ENCODE measurements around the gene MED14.

DNA sequence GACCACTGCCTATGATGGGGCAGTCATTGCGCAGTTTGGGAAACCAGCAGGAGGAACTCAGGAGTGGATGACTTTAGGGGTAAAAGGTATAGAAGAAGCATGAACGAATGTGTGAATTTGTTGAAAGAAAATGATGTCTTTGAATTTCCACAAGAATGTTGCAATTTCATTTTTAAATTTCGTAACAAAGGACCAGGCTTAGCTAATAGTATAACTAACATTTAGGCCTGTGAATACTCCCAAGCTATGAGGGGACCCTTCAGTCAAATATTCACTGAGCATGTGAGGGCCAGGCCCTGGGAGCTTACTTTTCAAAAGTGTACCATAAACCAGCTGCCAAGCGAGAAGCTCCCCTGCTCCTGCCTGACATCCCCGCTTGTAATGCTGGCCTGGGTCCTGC is 106.8 kb downstream of the MED14 start:
- TF ChIP-seq, protein P1, sequence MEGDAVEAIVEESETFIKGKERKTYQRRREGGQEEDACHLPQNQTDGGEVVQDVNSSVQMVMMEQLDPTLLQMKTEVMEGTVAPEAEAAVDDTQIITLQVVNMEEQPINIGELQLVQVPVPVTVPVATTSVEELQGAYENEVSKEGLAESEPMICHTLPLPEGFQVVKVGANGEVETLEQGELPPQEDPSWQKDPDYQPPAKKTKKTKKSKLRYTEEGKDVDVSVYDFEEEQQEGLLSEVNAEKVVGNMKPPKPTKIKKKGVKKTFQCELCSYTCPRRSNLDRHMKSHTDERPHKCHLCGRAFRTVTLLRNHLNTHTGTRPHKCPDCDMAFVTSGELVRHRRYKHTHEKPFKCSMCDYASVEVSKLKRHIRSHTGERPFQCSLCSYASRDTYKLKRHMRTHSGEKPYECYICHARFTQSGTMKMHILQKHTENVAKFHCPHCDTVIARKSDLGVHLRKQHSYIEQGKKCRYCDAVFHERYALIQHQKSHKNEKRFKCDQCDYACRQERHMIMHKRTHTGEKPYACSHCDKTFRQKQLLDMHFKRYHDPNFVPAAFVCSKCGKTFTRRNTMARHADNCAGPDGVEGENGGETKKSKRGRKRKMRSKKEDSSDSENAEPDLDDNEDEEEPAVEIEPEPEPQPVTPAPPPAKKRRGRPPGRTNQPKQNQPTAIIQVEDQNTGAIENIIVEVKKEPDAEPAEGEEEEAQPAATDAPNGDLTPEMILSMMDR (IDR thresholded peaks at IDR 0.05): no peak
- TF ChIP-seq POLR2A (IDR thresholded peaks at IDR 0.05): no peak

Data from esophagus squamous epithelium (tissue), 4 donors.